Head of caudate nucleus (tissue), 42 donors: Measurements from ENCODE around the gene DBNL.
A peak's percentile ranks its signal among the peaks of the same experiment; 100 is the strongest.

ENCODE experiments used
- DNase-seq, 42 donors: peaks; one replicate each; pipeline versions ENCODE4 v3.0.0 to v3.0.0-alpha.2; 2020 to 2021; ENCODE audit warnings: mixed read lengths in 7 of 42
- intact Hi-C: fragments of 100-400 bp; cut with DNase I; formaldehyde crosslinking; loops from one replicate; pipeline ENCODE4 v1.15.0; 2022

The DBNL gene

DNA sequence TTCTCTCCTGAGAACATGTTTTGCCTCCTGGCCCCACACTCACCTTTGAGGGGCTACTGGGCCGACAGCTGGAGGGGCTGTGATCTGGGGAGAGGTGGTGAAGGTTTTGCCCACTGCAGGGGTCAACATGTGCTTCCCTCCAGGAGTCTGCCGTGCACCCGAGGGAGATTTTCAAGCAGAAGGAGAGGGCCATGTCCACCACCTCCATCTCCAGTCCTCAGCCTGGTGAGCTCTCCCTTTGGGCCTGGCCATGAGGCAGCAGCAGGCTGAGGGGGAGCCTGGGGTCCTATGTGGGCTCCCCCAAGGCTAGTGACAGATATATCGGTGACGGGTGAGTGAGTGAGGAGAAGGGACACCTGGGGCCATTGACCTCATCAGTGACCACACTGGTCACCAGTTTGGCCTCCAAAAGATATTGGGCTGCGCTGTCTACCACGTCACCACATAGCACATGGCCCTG lies 14.3 kb downstream of the DBNL start:
- peak in 2 of 42 donors; percentile 8 to 13 for DNase-seq
- intact Hi-C loops: no loop called here

DNA sequence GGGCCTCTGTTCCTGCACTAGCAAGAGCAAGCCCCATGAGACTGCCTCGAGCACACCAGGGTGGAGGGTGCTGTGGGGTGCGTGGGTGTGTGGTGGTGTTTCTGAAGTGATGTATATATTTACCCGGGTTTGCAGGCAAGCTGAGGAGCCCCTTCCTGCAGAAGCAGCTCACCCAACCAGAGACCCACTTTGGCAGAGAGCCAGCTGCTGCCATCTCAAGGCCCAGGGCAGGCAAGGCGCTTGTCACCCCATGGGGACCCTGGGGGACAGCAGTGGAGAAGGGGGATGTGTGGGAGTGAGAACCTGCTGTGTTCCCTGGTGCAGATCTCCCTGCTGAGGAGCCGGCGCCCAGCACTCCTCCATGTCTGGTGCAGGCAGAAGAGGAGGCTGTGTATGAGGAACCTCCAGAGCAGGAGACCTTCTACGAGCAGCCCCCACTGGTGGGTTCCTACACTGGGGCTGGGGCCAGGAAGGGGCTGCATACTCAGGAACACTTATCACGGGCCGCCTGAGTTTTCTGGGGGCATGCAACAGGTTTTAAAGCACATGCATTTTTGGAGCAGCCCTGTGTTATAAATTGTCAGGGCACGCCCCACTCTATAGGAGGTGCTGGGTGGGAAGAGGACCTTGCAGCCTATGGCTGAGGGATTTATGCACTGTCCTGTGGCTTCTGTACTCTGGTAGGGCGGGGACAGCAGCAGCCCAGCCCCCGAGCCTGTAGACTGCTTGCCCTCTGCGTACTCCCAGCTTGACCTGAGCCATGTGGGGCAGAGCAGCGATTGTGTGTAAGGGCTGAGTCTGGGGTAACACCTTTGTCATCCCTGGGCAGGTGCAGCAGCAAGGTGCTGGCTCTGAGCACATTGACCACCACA lies 15.0 kb downstream of the DBNL start:
- intact Hi-C loops: no loop called here
- peak in 3 of 42 donors; percentile 15 to 52 (median 18) for DNase-seq

DNA sequence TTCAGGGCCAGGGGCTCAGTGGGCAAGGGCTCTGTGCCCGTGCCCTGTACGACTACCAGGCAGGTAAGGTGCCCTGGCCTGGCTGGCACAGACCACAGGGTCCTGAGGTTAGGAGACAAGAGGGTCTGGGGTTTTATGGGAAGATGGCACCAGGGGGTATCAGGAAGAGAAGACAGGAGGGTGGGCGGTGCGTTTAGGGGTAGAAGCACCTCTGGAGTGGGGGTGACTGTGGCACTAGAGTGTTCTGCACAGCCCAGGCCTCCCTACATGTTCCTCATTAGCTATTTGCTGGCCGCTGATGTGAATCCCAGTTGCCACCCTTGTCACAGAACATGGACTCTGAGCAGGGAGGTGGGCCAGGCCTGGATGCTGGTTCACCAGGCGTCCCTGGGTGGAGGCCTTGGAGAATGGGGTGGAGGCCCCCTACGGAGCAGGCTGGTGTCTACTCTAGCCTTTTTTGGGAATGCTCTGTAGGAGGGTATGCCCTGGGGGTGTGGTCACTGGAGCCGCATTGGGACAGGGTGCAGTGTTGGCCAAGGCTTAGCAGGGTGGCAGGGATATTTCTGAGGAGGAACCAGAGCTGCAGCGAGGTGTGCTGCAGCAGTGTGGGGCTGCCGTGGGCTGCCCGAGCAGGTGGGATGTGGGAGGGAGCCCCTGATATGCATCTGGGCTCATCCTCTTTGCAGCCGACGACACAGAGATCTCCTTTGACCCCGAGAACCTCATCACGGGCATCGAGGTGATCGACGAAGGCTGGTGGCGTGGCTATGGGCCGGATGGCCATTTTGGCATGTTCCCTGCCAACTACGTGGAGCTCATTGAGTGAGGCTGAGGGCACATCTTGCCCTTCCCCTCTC lies 15.8 kb downstream of the DBNL start:
- intact Hi-C loops: no loop called here
- peak in 3 of 42 donors; percentile 6 to 25 (median 6) for DNase-seq

DNA sequence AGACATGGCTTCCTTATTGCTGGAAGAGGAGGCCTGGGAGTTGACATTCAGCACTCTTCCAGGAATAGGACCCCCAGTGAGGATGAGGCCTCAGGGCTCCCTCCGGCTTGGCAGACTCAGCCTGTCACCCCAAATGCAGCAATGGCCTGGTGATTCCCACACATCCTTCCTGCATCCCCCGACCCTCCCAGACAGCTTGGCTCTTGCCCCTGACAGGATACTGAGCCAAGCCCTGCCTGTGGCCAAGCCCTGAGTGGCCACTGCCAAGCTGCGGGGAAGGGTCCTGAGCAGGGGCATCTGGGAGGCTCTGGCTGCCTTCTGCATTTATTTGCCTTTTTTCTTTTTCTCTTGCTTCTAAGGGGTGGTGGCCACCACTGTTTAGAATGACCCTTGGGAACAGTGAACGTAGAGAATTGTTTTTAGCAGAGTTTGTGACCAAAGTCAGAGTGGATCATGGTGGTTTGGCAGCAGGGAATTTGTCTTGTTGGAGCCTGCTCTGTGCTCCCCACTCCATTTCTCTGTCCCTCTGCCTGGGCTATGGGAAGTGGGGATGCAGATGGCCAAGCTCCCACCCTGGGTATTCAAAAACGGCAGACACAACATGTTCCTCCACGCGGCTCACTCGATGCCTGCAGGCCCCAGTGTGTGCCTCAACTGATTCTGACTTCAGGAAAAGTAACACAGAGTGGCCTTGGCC lies 16.6 kb downstream of the DBNL start:
- intact Hi-C loops: no loop called here
- peak in 4 of 42 donors; percentile 3 to 28 (median 12) for DNase-seq

DNA sequence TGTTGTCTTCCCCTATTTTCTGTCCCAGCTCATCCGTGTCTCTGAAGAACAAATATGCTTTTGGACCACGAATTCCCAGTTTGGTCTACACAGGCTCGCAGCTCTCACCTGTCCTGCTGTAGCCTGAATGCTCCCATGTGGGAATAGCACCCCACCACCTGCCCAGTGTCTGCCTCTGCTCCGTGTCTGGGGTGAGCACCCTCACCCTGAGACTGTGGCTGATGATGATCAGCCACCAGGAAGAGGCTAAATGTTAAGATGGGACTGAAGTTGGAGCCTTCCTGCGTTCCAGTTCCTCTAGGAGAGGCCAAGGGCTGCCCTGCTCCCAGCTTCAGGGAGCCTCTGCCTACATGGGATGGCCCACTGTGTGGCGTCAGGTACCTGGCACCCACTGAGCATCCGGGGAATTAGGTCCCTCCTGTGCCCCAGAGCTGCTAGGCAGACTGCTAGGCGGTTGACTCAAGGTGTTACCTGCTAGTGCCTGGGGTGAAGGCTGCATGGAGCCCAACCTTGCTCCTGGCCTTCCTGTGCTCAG lies 17.2 kb downstream of the DBNL start:
- intact Hi-C loops: no loop called here
- DNase-seq: peak in 3 of 42 donors; percentile 1 to 19 (median 10)

DNA sequence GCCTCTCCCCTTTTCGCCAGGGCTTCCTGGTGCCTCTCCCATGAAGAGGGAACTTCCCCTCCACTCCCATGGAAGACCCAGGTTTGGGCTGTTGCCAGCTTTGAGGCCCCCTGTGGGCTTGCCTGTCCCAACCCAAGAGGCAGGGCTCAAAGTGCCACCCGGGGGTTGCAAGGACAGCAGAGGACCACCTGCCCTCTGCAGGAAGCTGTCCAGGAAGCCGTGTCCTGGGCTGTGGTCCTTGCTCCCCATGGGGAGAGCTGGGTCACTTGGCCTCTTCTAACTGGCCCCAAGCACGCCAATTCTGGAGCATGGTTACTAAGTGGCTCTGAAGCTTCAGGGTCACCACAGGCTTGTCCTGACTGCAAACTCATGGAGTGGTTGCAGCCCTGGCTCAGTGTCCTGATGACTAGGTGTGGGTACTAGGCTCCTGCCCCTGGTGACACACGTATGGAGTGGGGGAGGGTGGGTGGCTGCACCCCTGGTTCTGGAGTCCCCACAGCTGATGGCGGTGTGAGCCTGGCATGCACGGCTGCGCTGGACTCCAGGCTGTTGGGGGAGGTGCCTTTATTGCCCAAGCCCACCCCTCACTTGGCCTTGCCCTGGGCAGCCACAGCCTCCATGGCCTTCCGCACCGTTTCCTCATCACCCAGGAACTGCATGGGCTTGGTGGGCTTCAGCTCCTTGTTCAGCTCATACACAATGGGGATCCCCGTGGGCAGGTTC lies 17.8 kb downstream of the DBNL start:
- peak in 3 of 42 donors; percentile 7 to 26 (median 15) for DNase-seq

GRCh38 chr7:44062903-44063295 lies 18.4 kb downstream of the DBNL start:
- intact Hi-C loops: no loop called here
- peak in 4 of 42 donors; percentile 4 to 7 (median 6) for DNase-seq

More for the DNA sequence above, 17.8 kb downstream of the DBNL start:
- intact Hi-C loops: no loop called here

- peak in 2 of 42 donors; percentile 6 to 14 for DNase-seq
- intact Hi-C loops: no loop called here
Measured at GRCh38 chr7:44063547-44063893, 19.0 kb downstream of the DBNL start.

DNA sequence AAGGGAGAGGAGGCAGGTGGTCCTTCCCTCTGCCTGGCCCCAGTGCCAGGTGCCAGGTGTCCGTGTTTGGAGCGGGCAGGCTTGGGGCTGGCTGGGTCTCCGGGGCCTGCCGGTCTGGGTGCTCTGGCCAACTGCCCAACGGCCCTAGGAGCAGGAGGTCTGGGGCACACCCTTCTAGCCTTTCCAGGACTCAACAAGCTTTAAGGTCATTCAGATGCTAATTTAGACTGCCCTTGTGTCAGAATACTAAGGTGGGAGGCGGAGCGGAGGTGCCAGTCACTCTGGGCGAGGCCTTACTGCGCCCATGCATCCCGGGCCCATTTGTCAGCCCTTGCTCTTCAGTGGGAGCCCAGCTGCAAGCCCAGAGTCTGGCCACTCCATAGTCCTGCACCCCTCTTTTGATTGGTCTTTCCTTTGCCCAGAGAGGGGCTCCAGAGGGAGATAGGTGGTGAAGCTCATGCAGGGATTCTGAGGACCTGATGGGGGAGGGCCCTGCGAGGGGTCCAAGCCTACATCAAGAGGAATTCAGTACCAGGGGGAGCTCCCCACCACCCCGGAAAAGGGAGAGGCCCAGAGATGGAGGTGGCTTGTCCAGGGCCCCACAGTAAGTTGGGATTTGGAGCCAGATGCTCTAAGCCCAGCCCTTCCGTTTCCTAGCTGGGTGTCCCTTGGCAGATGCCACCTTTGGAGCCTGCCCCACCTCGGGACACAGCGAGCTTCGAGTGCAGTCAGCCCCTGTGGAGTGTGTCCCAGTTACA lies 19.6 kb downstream of the DBNL start:
- intact Hi-C loops: no loop called here
- DNase-seq: peak in 4 of 42 donors; percentile 6 to 29 (median 11)

DNA sequence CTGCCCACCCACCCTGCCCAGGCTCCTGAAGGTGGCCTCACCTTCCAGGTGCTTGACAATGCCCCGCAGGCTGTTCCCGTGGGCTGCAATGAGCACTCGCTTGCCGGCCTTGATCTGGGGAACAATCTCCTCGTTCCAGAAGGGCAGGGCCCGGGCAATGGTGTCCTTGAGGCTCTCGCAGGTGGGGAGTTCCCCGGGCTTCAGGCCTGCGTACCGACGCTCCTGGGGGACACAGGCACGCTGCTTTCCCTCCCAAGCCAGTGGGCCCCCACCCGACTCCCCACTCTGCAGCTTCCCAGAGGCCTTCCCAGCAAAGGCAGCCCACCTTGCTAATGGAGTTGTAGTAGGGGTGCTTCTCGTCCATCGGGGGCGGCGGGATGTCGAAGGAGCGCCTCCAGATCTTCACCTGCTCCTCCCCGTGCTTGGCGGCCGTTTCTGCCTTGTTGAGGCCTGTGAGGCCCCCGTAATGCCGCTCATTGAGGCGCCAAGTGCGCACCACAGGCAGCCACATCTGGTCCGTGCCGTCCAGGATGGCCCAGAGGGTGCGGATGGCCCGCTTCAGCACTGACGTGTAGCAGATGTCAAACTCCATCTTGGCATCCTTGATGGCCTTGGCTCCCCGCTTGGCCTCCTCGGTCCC lies 20.4 kb downstream of the DBNL start:
- peak in 3 of 42 donors; percentile 6 to 29 (median 12) for DNase-seq
- intact Hi-C loops: no loop called here

- peak in 33 of 42 donors; percentile 21 to 74 (median 56) for DNase-seq
- intact Hi-C loops: no loop called here
Measured at GRCh38 chr7:44065431-44066110, 21.1 kb downstream of the DBNL start, which contains the start of gene PGAM2. Gene PGAM2 (minus strand): TSS chr7:44065567. CDS start chr7:44065529, 38 bp downstream.

GRCh38 chr7:44066111-44066460 lies 21.6 kb downstream of the DBNL start:
- intact Hi-C loops: no loop called here
- DNase-seq: peak in 1 of 42 donors; percentile 5

DNA sequence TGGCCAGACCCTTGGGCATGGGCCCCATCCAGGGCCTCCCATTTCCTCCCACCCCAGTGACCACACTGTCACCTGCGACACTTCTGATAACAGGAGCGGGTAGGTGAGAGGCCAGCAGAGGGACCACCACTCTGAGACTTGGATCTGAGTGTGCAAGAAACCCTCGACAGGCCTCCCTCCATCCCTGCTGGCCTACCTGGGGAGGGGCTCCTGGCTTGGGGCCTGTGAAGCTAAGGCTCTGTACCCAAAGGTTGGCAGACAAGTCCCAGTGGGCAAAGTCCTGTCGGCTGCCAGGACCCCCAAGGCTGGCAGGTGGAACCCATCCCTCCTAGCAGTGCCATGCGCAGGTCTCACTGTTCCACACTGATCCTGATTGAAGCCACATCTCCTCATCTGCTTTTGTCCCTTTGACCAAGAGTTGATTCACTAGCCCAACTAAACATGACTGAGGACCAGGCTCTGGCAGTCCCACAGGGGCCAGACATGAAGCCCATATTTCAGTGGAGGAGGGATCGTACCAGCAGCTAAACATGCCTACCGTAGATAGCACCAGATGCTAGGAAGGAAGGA lies 22.1 kb downstream of the DBNL start:
- intact Hi-C loops: no loop called here
- DNase-seq: peak in 2 of 42 donors; percentile 8 to 22

- DNase-seq: peak in 3 of 42 donors; percentile 4 to 13 (median 6)
Measured at GRCh38 chr7:44067064-44067951, 22.8 kb downstream of the DBNL start.

DNA sequence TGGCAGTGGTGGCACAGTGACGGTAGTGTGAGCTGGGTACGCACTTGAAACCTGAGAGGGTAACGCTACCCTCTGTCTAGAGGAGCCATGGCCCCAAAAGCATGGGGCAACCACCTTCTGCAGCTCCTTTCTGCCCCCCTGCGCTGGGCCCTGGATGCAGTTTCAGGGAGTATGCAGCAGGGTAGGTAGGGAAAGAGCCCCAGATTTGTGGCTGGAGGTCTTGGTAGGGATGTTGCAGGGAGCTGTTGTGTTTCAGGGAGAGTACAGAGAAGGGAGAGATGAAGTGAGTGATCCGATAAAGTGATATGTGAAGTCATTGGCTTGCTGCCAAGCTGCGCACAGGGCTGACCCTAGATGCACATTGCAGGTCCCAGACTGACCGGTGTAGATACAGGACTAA lies 23.6 kb downstream of the DBNL start:
- intact Hi-C loops: no loop called here
- DNase-seq: peak in 2 of 42 donors; percentile 9 to 24

More at GRCh38 chr7:44067064-44067951, 22.8 kb downstream of the DBNL start:
- intact Hi-C loops: no loop called here
